IPS DF 6.9 (cell line): ENCODE measurements around the gene ABLIM2.
A peak's percentile ranks its signal among the peaks of the same experiment; 100 is the strongest.

Source experiments
- DNase-seq: peaks from one replicate; pipeline ENCODE4 v3.0.0-alpha.2; 2013; ENCODE audit warnings: low read depth, low spot score
- H3K27ac ChIP-seq: one replicate; pipeline ENCODE4 v1.5.1; 2013; ENCODE audit warnings: low read length, control low read depth
- H3K27me3 ChIP-seq: 2 replicates; pipeline ENCODE4 v1.6.1; 2013; ENCODE audit warnings: mild to moderate bottlenecking, low read length; ENCODE audit not compliant: control insufficient read depth, insufficient read depth
- H3K36me3 ChIP-seq: 2 replicates; pipeline ENCODE4 v1.6.1; 2013; ENCODE audit warnings: low read length; ENCODE audit not compliant: control insufficient read depth, insufficient read depth
- H3K4me1 ChIP-seq: 2 replicates; pipeline ENCODE4 v1.6.1; 2013; ENCODE audit warnings: low read length; ENCODE audit not compliant: control insufficient read depth, insufficient read depth
- H3K4me3 ChIP-seq: 2 replicates; pipeline ENCODE4 v1.5.1; 2013; ENCODE audit warnings: mild to moderate bottlenecking, low read length
- H3K9me3 ChIP-seq: 2 replicates; pipeline ENCODE4 v1.6.1; 2013; ENCODE audit warnings: low read length, inconsistent platforms; ENCODE audit not compliant: control insufficient read depth, insufficient read depth
- WGBS: extraction: QIAGEN DNeasy Blood & Tissue Kit; methylation state at CpG from one replicate; pipeline ENCODE4 v1.1.7; 2013; ENCODE audit warnings: mixed read lengths, missing lambda C conversion rate; ENCODE audit not compliant: insufficient read length, insufficient coverage; 5-methylcytosine and 5-hydroxymethylcytosine counted together

Gene ABLIM2

GRCh38 chr4:7938609-7939376 is 219.8 kb downstream of the ABLIM2 start:
- H3K27ac ChIP-seq: no peak overlapping the region
- no peaks in the 10 kb centered on the region for H3K27me3 ChIP-seq
- H3K4me3 ChIP-seq: peak overlapping the region; percentile 67
- no CpG with 5 or more reads among the region's 75 CpGs for WGBS
- H3K4me1 ChIP-seq: peaks cover 6% of the 10 kb centered on the region; the same call in 1 of the 2 replicates
- DNase-seq: no peak
- no peaks in the 10 kb centered on the region for H3K9me3 ChIP-seq
- H3K36me3 ChIP-seq: no peaks in the 10 kb centered on the region

DNA sequence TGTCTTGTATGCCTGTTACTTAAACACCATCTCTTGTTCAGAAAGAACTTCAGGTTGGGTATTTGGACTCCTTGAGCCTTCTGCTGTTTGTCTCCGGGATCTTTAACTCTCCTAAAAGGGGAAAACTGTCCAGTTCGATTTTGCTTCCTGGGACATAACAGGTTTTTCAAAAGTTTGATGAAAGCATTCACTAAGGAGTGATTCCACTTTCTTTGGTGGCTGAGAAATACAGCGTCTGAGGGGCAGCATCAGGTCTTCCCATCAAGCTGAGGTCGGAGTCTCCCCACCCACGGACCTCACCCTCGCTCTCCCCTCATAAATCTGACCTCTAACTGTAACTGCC is 220.4 kb downstream of the ABLIM2 start:
- H3K27ac ChIP-seq: no peak overlapping the region
- peak overlapping the region; percentile 67; the same call in 1 of the 2 replicates for H3K4me3 ChIP-seq
- WGBS: no CpG with 5 or more reads among the region's 6 CpGs
- no peak for DNase-seq
- no peaks in the 10 kb centered on the region for H3K9me3 ChIP-seq
- H3K27me3 ChIP-seq: no peaks in the 10 kb centered on the region
- H3K4me1 ChIP-seq: peaks cover 6% of the 10 kb centered on the region; the same call in 1 of the 2 replicates
- H3K36me3 ChIP-seq: no peaks in the 10 kb centered on the region

- DNase-seq: no peak
- no CpG with 5 or more reads among the region's 2 CpGs for whole genome bisulfite sequencing
- H3K9me3 ChIP-seq: no peaks in the 10 kb centered on the region
- H3K36me3 ChIP-seq: no peaks in the 10 kb centered on the region
- no peak overlapping the region for H3K27ac ChIP-seq
- H3K4me3 ChIP-seq: no peak overlapping the region
- H3K27me3 ChIP-seq: no peaks in the 10 kb centered on the region
- peaks cover 6% of the 10 kb centered on the region; the same call in 1 of the 2 replicates for H3K4me1 ChIP-seq
Observed at GRCh38 chr4:7937006-7937405, 221.6 kb downstream of the ABLIM2 start.

- H3K27ac ChIP-seq: no peak overlapping the region
- no peaks in the 10 kb centered on the region for H3K36me3 ChIP-seq
- H3K4me1 ChIP-seq: peaks cover 4% of the 10 kb centered on the region; the same call in 1 of the 2 replicates
- no peak overlapping the region for H3K4me3 ChIP-seq
- WGBS: no CpG with 5 or more reads among the region's 14 CpGs
- H3K9me3 ChIP-seq: no peaks in the 10 kb centered on the region
- no peak for DNase-seq
- no peaks in the 10 kb centered on the region for H3K27me3 ChIP-seq
Observed at GRCh38 chr4:7933651-7934510, 224.7 kb downstream of the ABLIM2 start.

DNA sequence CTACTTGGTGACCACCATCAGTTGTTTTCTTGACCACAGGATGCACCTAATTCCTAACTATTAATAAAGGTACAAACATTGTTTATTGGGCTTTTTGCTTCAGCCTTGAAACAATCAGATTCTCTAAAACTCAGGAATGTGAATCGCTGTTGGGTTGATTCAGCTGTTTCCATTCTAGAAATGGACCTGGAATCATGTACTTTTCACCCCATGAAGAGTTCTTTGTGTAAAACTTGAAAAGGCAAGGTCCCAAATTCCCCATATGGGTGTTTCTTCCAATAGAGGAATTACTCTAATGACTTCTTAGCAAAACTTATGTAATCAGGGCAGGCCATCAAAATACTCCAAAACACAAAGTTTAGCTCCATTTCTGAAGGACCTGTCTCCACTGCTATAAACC is 226.3 kb downstream of the ABLIM2 start:
- H3K4me1 ChIP-seq: no peaks in the 10 kb centered on the region
- no peaks in the 10 kb centered on the region for H3K36me3 ChIP-seq
- no peak overlapping the region for H3K4me3 ChIP-seq
- no peaks in the 10 kb centered on the region for H3K27me3 ChIP-seq
- DNase-seq: no peak
- no peaks in the 10 kb centered on the region for H3K9me3 ChIP-seq
- no CpG with 5 or more reads among the region's 1 CpG for WGBS
- H3K27ac ChIP-seq: no peak overlapping the region

GRCh38 chr4:7929118-7929951 is 229.3 kb downstream of the ABLIM2 start:
- Histone ChIP-seq H3K4me3 (no peak overlapping the region), H3K27ac (no peak overlapping the region), H3K27me3 (no peaks in the 10 kb centered on the region), H3K4me1 (no peaks in the 10 kb centered on the region), H3K36me3 (no peaks in the 10 kb centered on the region), H3K9me3 (no peaks in the 10 kb centered on the region)
- no peak for DNase-seq
- no CpG with 5 or more reads among the region's 7 CpGs for WGBS

- no peak overlapping the region for H3K27ac ChIP-seq
- DNase-seq: no peak
- no CpG with 5 or more reads among the region's 7 CpGs for WGBS
- no peaks in the 10 kb centered on the region for H3K9me3 ChIP-seq
- H3K27me3 ChIP-seq: no peaks in the 10 kb centered on the region
- no peaks in the 10 kb centered on the region for H3K36me3 ChIP-seq
- H3K4me3 ChIP-seq: no peak overlapping the region
- no peaks in the 10 kb centered on the region for H3K4me1 ChIP-seq
Observed at GRCh38 chr4:7928711-7929110, 229.9 kb downstream of the ABLIM2 start.

DNA sequence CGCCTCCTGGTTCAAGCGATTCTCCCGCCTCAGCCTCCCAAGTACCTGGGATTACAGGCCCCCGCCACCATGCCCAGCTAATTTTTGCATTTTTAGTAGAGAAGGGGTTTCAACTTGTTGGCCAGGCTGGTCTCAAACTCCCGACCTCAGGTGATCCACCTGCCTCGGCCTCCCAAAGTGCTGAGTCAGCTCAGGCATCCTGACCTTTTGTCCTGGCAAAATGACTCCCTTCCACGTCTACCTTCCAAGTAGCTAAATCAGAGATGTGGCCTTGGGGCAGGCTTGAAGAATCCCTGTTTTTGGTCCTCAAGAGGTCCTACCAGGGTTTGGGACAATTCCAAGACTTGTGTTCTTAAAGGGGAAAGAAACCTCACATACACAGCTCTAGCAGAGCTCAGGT is 231.8 kb downstream of the ABLIM2 start:
- H3K4me3 ChIP-seq: no peak overlapping the region
- no peak overlapping the region for H3K27ac ChIP-seq
- DNase-seq: no peak
- no CpG with 5 or more reads among the region's 7 CpGs for WGBS
- no peaks in the 10 kb centered on the region for H3K9me3 ChIP-seq
- no peaks in the 10 kb centered on the region for H3K36me3 ChIP-seq
- H3K4me1 ChIP-seq: no peaks in the 10 kb centered on the region
- no peaks in the 10 kb centered on the region for H3K27me3 ChIP-seq

- Histone ChIP-seq H3K4me1 (no peaks in the 10 kb centered on the region), H3K27ac (no peak overlapping the region)
- DNase-seq: no peak
Observed at GRCh38 chr4:7924570-7924969, 234.0 kb downstream of the ABLIM2 start.

GRCh38 chr4:7924163-7924562 is 234.4 kb downstream of the ABLIM2 start:
- no peaks in the 10 kb centered on the region for H3K9me3 ChIP-seq
- WGBS: no CpG with 5 or more reads among the region's 7 CpGs
- no peak overlapping the region for H3K27ac ChIP-seq

More at GRCh38 chr4:7924570-7924969, 234.0 kb downstream of the ABLIM2 start:
- WGBS: no CpG with 5 or more reads among the region's 4 CpGs
- no peaks in the 10 kb centered on the region for H3K9me3 ChIP-seq
- H3K4me3 ChIP-seq: no peak overlapping the region
- H3K27me3 ChIP-seq: no peaks in the 10 kb centered on the region
- no peaks in the 10 kb centered on the region for H3K36me3 ChIP-seq

More at GRCh38 chr4:7924163-7924562, 234.4 kb downstream of the ABLIM2 start:
- Histone ChIP-seq H3K27me3 (no peaks in the 10 kb centered on the region), H3K36me3 (no peaks in the 10 kb centered on the region), H3K4me1 (no peaks in the 10 kb centered on the region), H3K4me3 (no peak overlapping the region)
- no peak for DNase-seq
